C4-2B (cell line): Measurements from ENCODE around the gene ATCAY.

ENCODE experiments used
- ZFX ChIP-seq: fragments of 450-650 bp; IDR thresholded peaks from 2 replicates; pipeline ENCODE4 v1.6.1; 2017
- TF ChIP-seq, protein P1 (sequence below): fragments of 450-650 bp; conservative IDR thresholded peaks from 2 replicates; pipeline ENCODE4 v1.5.1; 2017; ENCODE audit warnings: mild to moderate bottlenecking

DNA sequence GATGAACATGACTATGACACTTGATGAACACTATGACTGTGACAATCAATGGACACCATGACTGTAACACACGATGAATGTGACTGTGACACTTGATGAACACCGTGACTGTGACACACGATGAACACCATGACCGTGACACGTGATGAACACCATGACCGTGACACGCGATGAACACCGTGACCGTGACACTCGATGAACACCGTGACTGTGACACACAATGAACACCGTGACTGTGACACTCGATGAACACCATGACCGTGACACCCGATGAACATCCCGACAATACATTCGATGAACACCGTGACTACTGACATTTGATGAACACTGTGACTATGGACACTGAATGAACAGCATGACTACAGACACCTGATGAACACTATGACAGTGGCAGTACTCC lies 42.6 kb upstream of the ATCAY start:
- TF ChIP-seq, protein P1, sequence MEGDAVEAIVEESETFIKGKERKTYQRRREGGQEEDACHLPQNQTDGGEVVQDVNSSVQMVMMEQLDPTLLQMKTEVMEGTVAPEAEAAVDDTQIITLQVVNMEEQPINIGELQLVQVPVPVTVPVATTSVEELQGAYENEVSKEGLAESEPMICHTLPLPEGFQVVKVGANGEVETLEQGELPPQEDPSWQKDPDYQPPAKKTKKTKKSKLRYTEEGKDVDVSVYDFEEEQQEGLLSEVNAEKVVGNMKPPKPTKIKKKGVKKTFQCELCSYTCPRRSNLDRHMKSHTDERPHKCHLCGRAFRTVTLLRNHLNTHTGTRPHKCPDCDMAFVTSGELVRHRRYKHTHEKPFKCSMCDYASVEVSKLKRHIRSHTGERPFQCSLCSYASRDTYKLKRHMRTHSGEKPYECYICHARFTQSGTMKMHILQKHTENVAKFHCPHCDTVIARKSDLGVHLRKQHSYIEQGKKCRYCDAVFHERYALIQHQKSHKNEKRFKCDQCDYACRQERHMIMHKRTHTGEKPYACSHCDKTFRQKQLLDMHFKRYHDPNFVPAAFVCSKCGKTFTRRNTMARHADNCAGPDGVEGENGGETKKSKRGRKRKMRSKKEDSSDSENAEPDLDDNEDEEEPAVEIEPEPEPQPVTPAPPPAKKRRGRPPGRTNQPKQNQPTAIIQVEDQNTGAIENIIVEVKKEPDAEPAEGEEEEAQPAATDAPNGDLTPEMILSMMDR, result no peak
- TF ChIP-seq ZFX, result no peak
